Measurements from ENCODE around the gene ARHGEF38. TPM values are rescaled to one million over a fixed set of nuclear protein-coding genes. Genes with fewer than 3 reads are reported as not detected.

ARHGEF38 gene
- total RNA-seq, 3 donors from 2014 or later = 56.9 to 62.9 TPM; not detected in 1

DNA sequence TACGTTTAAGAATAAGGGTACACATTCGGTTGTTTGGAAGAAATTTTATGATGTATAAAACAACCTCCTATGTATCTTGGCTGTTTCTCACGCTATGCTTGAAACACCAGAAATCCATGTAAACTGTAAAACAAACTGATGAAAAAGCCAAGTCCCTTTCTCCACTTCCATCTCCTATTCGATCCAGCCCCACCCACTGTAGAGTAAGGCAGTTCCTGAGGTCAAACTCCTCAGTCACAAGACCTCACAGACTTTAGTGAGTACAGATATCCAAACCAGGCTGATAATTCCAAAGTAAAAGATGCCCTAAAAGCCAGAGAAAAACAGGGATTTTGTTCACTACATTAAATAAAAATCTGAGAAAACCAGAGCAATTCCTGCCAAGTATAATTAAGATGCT lies 45.6 kb downstream of the ARHGEF38 start:
- H3K4me3 ChIP-seq = no peak overlapping the region
- no peak for DNase-seq (ENCODE audit: low spot score in 2 of 2)
- TF ChIP-seq POLR2AphosphoS5 (IDR thresholded peaks at IDR 0.05) (no peak), POLR2A (IDR thresholded peaks at IDR 0.05) (no peak)
- TF ChIP-seq, protein P1, sequence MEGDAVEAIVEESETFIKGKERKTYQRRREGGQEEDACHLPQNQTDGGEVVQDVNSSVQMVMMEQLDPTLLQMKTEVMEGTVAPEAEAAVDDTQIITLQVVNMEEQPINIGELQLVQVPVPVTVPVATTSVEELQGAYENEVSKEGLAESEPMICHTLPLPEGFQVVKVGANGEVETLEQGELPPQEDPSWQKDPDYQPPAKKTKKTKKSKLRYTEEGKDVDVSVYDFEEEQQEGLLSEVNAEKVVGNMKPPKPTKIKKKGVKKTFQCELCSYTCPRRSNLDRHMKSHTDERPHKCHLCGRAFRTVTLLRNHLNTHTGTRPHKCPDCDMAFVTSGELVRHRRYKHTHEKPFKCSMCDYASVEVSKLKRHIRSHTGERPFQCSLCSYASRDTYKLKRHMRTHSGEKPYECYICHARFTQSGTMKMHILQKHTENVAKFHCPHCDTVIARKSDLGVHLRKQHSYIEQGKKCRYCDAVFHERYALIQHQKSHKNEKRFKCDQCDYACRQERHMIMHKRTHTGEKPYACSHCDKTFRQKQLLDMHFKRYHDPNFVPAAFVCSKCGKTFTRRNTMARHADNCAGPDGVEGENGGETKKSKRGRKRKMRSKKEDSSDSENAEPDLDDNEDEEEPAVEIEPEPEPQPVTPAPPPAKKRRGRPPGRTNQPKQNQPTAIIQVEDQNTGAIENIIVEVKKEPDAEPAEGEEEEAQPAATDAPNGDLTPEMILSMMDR (IDR thresholded peaks at IDR 0.05) = no peak
- no peaks in the 10 kb centered on the region for H3K27me3 ChIP-seq
- H3K4me1 ChIP-seq = no peaks in the 10 kb centered on the region
- no peaks in the 10 kb centered on the region for H3K9me3 ChIP-seq
- H3K27ac ChIP-seq = no peak overlapping the region
- intact Hi-C loops (cut with DNase I; ENCODE audit: low total_unique reads) = no loop called here
- H3K36me3 ChIP-seq = no peaks in the 10 kb centered on the region

DNA sequence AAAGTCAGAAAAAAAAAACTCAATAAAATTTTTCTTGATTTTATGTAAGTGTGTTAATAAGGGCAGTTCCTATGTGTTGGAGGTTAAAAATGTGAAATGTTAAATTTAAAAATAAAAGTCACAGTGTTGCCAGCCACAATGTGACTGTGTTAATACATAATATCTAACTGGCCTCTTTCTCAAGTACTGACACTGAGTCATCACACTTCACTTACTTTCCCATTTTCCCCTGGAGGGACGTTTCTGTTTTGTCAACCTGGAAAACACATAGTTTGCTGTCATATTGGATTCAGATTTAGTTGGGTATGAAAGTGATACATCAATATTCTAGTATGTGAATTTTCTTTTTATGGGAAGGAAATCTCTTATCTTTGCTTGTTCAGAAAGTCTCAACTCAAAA lies 46.4 kb downstream of the ARHGEF38 start:
- Histone ChIP-seq H3K27me3 (no peaks in the 10 kb centered on the region), H3K36me3 (no peaks in the 10 kb centered on the region), H3K27ac (no peak overlapping the region), H3K4me3 (no peak overlapping the region), H3K4me1 (no peaks in the 10 kb centered on the region), H3K9me3 (no peaks in the 10 kb centered on the region)
- intact Hi-C loops (cut with DNase I; ENCODE audit: low total_unique reads) = no loop called here
- TF ChIP-seq POLR2A (IDR thresholded peaks at IDR 0.05) (no peak), POLR2AphosphoS5 (IDR thresholded peaks at IDR 0.05) (no peak)
- TF ChIP-seq, protein P1 (IDR thresholded peaks at IDR 0.05) = no peak
- no peak for DNase-seq (ENCODE audit: low spot score in 2 of 2)

DNA sequence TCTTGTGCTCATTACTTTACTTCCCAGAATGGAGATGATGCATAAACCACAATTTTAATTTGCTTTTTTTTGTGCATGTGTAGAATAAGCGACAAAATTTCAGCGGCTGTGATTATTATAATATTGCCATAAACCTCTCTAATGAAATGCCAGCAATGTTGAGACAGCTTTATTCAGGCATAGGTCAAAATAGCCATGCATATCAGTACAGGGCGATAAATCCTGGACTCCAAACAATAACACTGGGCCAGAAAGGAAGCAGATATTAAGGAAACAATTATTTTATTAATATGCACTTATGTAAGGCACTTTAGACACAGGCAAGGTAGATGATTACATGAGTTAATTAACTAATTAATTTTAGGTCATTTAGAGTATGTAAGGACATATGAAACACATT lies 47.1 kb downstream of the ARHGEF38 start:
- no peaks in the 10 kb centered on the region for H3K9me3 ChIP-seq
- TF ChIP-seq POLR2A (IDR thresholded peaks at IDR 0.05) = no peak
- no peak for TF ChIP-seq POLR2AphosphoS5 (IDR thresholded peaks at IDR 0.05)
- TF ChIP-seq, protein P1 (IDR thresholded peaks at IDR 0.05) = no peak
- H3K36me3 ChIP-seq = no peaks in the 10 kb centered on the region
- no peaks in the 10 kb centered on the region for H3K4me1 ChIP-seq
- no peak for DNase-seq (ENCODE audit: low spot score in 2 of 2)
- no peak overlapping the region for H3K27ac ChIP-seq
- intact Hi-C loops (cut with DNase I; ENCODE audit: low total_unique reads) = no loop called here
- no peak overlapping the region for H3K4me3 ChIP-seq
- no peaks in the 10 kb centered on the region for H3K27me3 ChIP-seq

DNA sequence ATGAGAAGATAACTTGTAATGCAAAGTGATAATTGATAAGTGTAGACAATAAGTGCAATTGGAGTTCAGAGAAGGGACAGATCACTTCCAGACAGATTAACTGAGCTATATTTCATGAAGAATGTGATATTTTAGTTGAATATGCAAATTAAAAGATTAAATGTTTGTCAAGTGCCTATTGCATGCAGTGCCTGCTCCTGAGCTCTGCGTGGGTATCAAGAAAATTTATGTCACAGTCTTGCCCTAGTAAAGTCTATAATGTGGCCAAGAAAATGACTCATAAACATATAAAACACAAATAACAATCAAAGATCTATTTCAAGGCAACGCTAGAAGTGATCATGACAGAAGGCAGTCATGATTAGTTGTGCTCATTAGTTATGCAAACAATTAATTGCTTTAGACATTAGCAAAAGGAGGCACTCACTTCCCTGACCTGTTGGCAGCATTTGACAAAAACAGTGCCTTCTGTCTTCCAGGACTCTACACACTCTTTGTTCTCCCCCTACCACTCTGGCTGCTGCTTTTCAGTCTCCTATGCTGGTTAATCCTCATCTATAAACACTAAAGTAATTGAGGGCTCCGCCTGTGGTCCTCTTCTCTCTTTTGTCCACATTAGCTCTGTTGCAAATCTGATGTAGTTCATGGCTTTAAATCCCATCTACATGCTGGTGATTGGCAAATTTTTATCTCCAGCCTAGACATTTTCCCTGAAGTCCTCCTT lies 47.7 kb downstream of the ARHGEF38 start:
- H3K27ac ChIP-seq = no peak overlapping the region

DNA sequence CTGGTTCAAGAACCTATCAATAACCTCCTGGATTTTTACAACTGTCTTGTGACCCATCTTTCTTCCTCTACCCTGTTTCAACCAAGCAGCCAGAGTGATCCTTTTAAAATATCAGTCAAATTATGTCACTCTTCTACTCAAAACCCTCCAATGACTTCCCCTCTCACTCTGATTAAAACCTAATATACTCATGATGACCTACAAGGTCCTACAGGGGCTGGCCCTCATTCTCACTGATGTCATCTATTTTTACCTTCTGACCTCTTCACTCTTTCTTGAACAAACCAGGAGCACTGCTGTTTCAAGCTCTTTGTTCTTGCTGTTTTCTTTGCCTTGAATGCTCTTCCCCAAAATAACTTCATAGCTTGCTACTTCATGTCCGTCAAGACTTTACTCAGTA lies 48.5 kb downstream of the ARHGEF38 start:
- Histone ChIP-seq H3K9me3 (no peaks in the 10 kb centered on the region), H3K4me1 (no peaks in the 10 kb centered on the region), H3K4me3 (no peak overlapping the region), H3K27ac (no peak overlapping the region), H3K36me3 (no peaks in the 10 kb centered on the region), H3K27me3 (no peaks in the 10 kb centered on the region)
- TF ChIP-seq, protein P1 (IDR thresholded peaks at IDR 0.05) = no peak
- no peak for TF ChIP-seq POLR2A (IDR thresholded peaks at IDR 0.05)
- intact Hi-C loops (cut with DNase I; ENCODE audit: low total_unique reads) = no loop called here
- DNase-seq (ENCODE audit: low spot score in 2 of 2) = no peak

More for the DNA sequence above, 47.7 kb downstream of the ARHGEF38 start:
- Histone ChIP-seq H3K9me3 (no peaks in the 10 kb centered on the region), H3K36me3 (no peaks in the 10 kb centered on the region), H3K27me3 (no peaks in the 10 kb centered on the region), H3K4me3 (no peak overlapping the region), H3K4me1 (no peaks in the 10 kb centered on the region)
- DNase-seq (ENCODE audit: low spot score in 2 of 2) = no peak
- TF ChIP-seq POLR2AphosphoS5 (IDR thresholded peaks at IDR 0.05) (no peak), POLR2A (IDR thresholded peaks at IDR 0.05) (no peak)
- TF ChIP-seq, protein P1 (IDR thresholded peaks at IDR 0.05) = no peak
- intact Hi-C loops (cut with DNase I; ENCODE audit: low total_unique reads) = no loop called here
